GM12865 (cell line): ENCODE results near the gene TPRA1.

ENCODE experiments used
- DNase-seq: peaks from one replicate; pipeline ENCODE4 v3.0.0; 2010; ENCODE audit warnings: low read depth
- H3K4me3 ChIP-seq: 2 replicates; pipeline ENCODE4 v1.5.1; 2011; ENCODE audit warnings: mild to moderate bottlenecking, low read depth, low read length, control low read depth
- CTCF ChIP-seq: IDR thresholded peaks from 2 replicates; pipeline ENCODE4 v1.5.1; 2011; ENCODE audit warnings: low read length, control low read depth, low read depth, inconsistent platforms; ENCODE audit not compliant: insufficient read depth; ENCODE audit errors: missing control alignments

The TPRA1 gene

GRCh38 chr3:127565711-127566110, 24.8 kb downstream of the TPRA1 start:
- no peak for TF ChIP-seq CTCF
- no peak for DNase-seq
- no peak overlapping the region for H3K4me3 ChIP-seq

- DNase-seq, result no peak
- no peak for TF ChIP-seq CTCF
- no peak overlapping the region for H3K4me3 ChIP-seq
These were observed 30.3 kb downstream of the TPRA1 start for GRCh38 chr3:127560051-127560787.

GRCh38 chr3:127556565-127556964, 34.0 kb downstream of the TPRA1 start:
- no peak for DNase-seq
- no peak overlapping the region for H3K4me3 ChIP-seq
- no peak for TF ChIP-seq CTCF

GRCh38 chr3:127555108-127555507, 35.4 kb downstream of the TPRA1 start:
- DNase-seq, result no peak
- no peak for TF ChIP-seq CTCF
- no peak overlapping the region for H3K4me3 ChIP-seq

DNA sequence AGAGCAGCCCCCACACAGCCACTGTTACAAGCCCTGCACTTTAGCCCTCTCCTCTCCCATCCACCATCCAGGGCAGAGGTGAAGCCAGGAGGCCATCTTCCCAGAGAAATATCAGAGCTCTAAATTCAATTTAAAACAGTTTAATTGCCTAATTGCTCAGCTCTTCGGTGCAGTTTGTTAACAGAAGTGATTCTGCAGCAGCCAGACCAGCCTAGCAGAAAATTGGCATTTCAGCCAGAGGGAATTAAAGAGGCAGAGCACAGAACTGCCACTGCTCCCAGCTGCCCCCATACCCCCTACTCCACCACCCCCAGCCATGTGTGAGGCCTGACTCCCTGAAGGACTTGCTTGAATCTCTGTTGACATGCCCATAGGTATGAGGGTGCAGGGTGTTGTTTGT, 38.5 kb downstream of the TPRA1 start:
- H3K4me3 ChIP-seq, result no peak overlapping the region
- no peak for DNase-seq
- no peak for TF ChIP-seq CTCF

DNA sequence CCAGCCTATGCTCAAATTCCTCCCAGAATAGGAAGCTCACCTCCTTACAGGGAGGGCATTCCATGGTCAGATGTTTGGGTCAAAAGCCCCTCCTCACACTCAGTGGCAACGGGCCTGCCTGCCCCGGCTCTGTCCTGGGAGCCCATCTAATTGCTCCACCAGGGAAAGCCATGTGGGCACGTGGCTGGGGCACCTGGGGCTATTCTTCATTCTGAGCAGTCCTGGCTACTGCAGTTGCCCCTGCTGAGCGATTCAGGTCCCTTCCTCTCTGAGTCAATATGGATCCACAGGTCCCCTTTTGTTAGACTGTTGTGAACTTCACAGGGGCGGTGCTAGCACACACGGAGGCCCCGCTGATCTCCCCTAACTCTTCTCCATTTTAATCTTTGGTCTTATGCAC, 39.4 kb downstream of the TPRA1 start:
- H3K4me3 ChIP-seq, result no peak overlapping the region
- TF ChIP-seq CTCF, result no peak
- no peak for DNase-seq
